Prostate gland (tissue), 2 donors: ENCODE data around the gene PLA2G4E.

ENCODE experiments used
- POLR2A ChIP-seq: fragments of 450-650 bp; IDR thresholded peaks from one replicate; pipeline ENCODE4 v1.6.1; 2016; ENCODE audit warnings: antibody characterized with exemption, mild to moderate bottlenecking
- POLR2AphosphoS5 ChIP-seq: sonication (generic); formaldehyde crosslinking; IDR thresholded peaks from one replicate; pipeline ENCODE4 v1.6.1; 2017; ENCODE audit warnings: antibody characterized with exemption
- TF ChIP-seq, protein P1 (sequence below), 4 experiments: fragments of 200-600 bp in 2 of 4; fragments of 450-650 bp in 2 of 4; sonication (generic) in 2 of 4; IDR thresholded peaks; 1 replicate in 3 of 4; 2 replicates in 1 of 4; pipeline ENCODE4 v1.5.1; 2016 to 2019; ENCODE audit warnings: antibody characterized with exemption in 4 of 4, mild to moderate bottlenecking in 2 of 4, moderate library complexity in 2 of 4

DNA sequence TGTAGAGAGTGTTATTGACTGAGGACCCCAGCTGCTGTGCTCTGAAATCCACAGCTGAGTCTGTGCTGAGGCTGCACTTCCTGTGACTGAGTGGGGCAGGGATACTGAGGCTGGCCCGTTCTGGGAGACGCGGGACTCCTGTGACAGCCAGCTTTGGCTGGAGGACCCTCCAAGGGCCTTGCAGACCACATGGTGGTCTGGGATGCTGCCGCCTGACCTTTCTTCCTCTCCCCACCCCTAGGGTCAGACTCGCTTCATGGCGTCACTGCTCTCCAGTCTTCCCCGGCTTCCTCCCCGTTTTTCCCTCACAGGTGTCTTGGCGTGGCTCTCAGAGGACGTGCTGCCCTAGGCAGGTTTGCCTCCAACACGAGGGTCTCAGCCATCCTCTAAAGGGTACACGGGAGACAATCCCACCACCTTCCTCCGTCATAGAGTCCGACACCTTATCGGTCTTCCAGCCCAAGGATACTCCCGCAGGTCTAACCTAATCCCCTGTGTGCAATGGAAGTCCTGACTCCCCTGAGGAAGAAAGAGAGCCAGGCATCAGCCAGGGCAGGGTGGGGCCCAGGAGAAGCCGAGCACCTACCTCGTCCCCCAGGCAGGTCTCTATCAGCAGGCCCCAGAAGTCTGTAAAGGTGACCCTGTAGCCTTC, 28.6 kb downstream of the PLA2G4E start:
- TF ChIP-seq, protein P1, sequence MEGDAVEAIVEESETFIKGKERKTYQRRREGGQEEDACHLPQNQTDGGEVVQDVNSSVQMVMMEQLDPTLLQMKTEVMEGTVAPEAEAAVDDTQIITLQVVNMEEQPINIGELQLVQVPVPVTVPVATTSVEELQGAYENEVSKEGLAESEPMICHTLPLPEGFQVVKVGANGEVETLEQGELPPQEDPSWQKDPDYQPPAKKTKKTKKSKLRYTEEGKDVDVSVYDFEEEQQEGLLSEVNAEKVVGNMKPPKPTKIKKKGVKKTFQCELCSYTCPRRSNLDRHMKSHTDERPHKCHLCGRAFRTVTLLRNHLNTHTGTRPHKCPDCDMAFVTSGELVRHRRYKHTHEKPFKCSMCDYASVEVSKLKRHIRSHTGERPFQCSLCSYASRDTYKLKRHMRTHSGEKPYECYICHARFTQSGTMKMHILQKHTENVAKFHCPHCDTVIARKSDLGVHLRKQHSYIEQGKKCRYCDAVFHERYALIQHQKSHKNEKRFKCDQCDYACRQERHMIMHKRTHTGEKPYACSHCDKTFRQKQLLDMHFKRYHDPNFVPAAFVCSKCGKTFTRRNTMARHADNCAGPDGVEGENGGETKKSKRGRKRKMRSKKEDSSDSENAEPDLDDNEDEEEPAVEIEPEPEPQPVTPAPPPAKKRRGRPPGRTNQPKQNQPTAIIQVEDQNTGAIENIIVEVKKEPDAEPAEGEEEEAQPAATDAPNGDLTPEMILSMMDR (IDR thresholded peaks at IDR 0.05): no peak
- TF ChIP-seq POLR2A (no peak), POLR2AphosphoS5 (no peak)
